Measurements from ENCODE around the gene DCN. TPM values are rescaled to one million over a fixed set of nuclear protein-coding genes. Genes with fewer than 3 reads are reported as not detected.

The DCN gene
- total RNA-seq, 2 experiments from 2014 or later = not detected

- Histone ChIP-seq H3K27me3 (ENCODE audit: control insufficient read depth in 1 of 2, insufficient read depth in 2 of 2, low read length in 2 of 2) (no peaks in the 10 kb centered on the region), H3K27ac (ENCODE audit: low read depth in 1 of 2, low read length in 2 of 2) (no peak overlapping the region), H3K4me3 (ENCODE audit: low read length) (no peak overlapping the region), H3K9me3 (ENCODE audit: control insufficient read depth in 1 of 2, insufficient read depth in 1 of 2, low read length in 2 of 2) (no peaks in the 10 kb centered on the region), H3K4me1 (ENCODE audit: insufficient read depth, low read length) (no peaks in the 10 kb centered on the region), H3K36me3 (ENCODE audit: insufficient read depth, low read length) (no peaks in the 10 kb centered on the region)
- POLR2A ChIA-PET = no interaction called here
- Mint-ChIP-seq H3K36me3 (ENCODE audit: low read depth) (no peaks in the 10 kb centered on the region), H3K9me3 (no peaks in the 10 kb centered on the region), H3K4me3 (no peak overlapping the region), H3K27me3 (no peaks in the 10 kb centered on the region), H3K27ac (no peak overlapping the region), H3K4me1 (ENCODE audit: low read depth) (no peaks in the 10 kb centered on the region)
- intact Hi-C loops (cut with DNase I, micrococcal nuclease) = no loop called here
- TF ChIP-seq, protein P1, sequence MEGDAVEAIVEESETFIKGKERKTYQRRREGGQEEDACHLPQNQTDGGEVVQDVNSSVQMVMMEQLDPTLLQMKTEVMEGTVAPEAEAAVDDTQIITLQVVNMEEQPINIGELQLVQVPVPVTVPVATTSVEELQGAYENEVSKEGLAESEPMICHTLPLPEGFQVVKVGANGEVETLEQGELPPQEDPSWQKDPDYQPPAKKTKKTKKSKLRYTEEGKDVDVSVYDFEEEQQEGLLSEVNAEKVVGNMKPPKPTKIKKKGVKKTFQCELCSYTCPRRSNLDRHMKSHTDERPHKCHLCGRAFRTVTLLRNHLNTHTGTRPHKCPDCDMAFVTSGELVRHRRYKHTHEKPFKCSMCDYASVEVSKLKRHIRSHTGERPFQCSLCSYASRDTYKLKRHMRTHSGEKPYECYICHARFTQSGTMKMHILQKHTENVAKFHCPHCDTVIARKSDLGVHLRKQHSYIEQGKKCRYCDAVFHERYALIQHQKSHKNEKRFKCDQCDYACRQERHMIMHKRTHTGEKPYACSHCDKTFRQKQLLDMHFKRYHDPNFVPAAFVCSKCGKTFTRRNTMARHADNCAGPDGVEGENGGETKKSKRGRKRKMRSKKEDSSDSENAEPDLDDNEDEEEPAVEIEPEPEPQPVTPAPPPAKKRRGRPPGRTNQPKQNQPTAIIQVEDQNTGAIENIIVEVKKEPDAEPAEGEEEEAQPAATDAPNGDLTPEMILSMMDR (IDR thresholded peaks at IDR 0.05) = no peak
- ATAC-seq (ENCODE audit: poor library complexity) = no peak
- CTCF ChIA-PET = no interaction called here
- DNase-seq = no peak
Observed at GRCh38 chr12:91155990-91156389, 26.6 kb downstream of the DCN start.

GRCh38 chr12:91154131-91154530, 28.5 kb downstream of the DCN start:
- H3K27ac Mint-ChIP-seq = no peak overlapping the region
- H3K27me3 ChIP-seq (ENCODE audit: control insufficient read depth in 1 of 2, insufficient read depth in 2 of 2, low read length in 2 of 2) = no peaks in the 10 kb centered on the region
- ChIA-PET POLR2A (no interaction called here), CTCF (no interaction called here)
- no peaks in the 10 kb centered on the region for H3K9me3 Mint-ChIP-seq
- TF ChIP-seq, protein P1 (IDR thresholded peaks at IDR 0.05) = no peak
- intact Hi-C loops (cut with DNase I, micrococcal nuclease) = no loop called here
- no peak overlapping the region for H3K4me3 ChIP-seq (ENCODE audit: low read length)
- H3K36me3 Mint-ChIP-seq (ENCODE audit: low read depth) = no peaks in the 10 kb centered on the region
- no peak overlapping the region for H3K27ac ChIP-seq (ENCODE audit: low read depth in 1 of 2, low read length in 2 of 2)
- no peaks in the 10 kb centered on the region for H3K4me1 ChIP-seq (ENCODE audit: insufficient read depth, low read length)
- H3K4me1 Mint-ChIP-seq (ENCODE audit: low read depth) = no peaks in the 10 kb centered on the region
- ATAC-seq (ENCODE audit: poor library complexity) (no peak), DNase-seq (no peak)
- no peaks in the 10 kb centered on the region for H3K36me3 ChIP-seq (ENCODE audit: insufficient read depth, low read length)
- no peak overlapping the region for H3K4me3 Mint-ChIP-seq
- no peaks in the 10 kb centered on the region for H3K27me3 Mint-ChIP-seq
- H3K9me3 ChIP-seq (ENCODE audit: control insufficient read depth in 1 of 2, insufficient read depth in 1 of 2, low read length in 2 of 2) = no peaks in the 10 kb centered on the region

- DNase-seq (no peak), ATAC-seq (ENCODE audit: poor library complexity) (no peak)
- no peaks in the 10 kb centered on the region for H3K4me1 ChIP-seq (ENCODE audit: insufficient read depth, low read length)
- Mint-ChIP-seq H3K27ac (no peak overlapping the region), H3K9me3 (no peaks in the 10 kb centered on the region), H3K4me3 (no peak overlapping the region), H3K4me1 (ENCODE audit: low read depth) (no peaks in the 10 kb centered on the region), H3K27me3 (no peaks in the 10 kb centered on the region), H3K36me3 (ENCODE audit: low read depth) (no peaks in the 10 kb centered on the region)
- ChIA-PET CTCF (no interaction called here), POLR2A (no interaction called here)
- no peaks in the 10 kb centered on the region for H3K36me3 ChIP-seq (ENCODE audit: insufficient read depth, low read length)
- H3K9me3 ChIP-seq (ENCODE audit: control insufficient read depth in 1 of 2, insufficient read depth in 1 of 2, low read length in 2 of 2) = no peaks in the 10 kb centered on the region
- intact Hi-C loops (cut with DNase I, micrococcal nuclease) = no loop called here
- TF ChIP-seq, protein P1 (IDR thresholded peaks at IDR 0.05) = no peak
- no peaks in the 10 kb centered on the region for H3K27me3 ChIP-seq (ENCODE audit: control insufficient read depth in 1 of 2, insufficient read depth in 2 of 2, low read length in 2 of 2)
- H3K27ac ChIP-seq (ENCODE audit: low read depth in 1 of 2, low read length in 2 of 2) = no peak overlapping the region
- no peak overlapping the region for H3K4me3 ChIP-seq (ENCODE audit: low read length)
Observed at GRCh38 chr12:91144053-91144452, 38.6 kb downstream of the DCN start.
